Neural cell (in vitro differentiated cells): ENCODE results near the gene MRPL28. TPM values are rescaled to one million over a fixed set of nuclear protein-coding genes. Genes with fewer than 3 reads are reported as not detected.

Experiments used
- H2AFZ ChIP-seq: fragments of 200-600, 300-800 bp; sonication (generic), shearing (Covaris generic); 2 replicates; pipeline ENCODE4 v1.6.0; 2014; ENCODE audit warnings: low read depth, mild to moderate bottlenecking, antibody characterized with exemption, low read length, moderate library complexity
- H3F3A ChIP-seq: fragments of 200-600 bp; shearing (Covaris generic); 2 replicates; pipeline ENCODE4 v1.6.1; 2016; ENCODE audit warnings: mild to moderate bottlenecking, moderate library complexity, mixed read lengths, antibody characterized with exemption, low read length; ENCODE audit not compliant: insufficient read depth, poor library complexity, severe bottlenecking
- H3K27ac ChIP-seq: fragments of 200-600, 300-800 bp; sonication (generic), shearing (Covaris generic); 2 replicates; pipeline ENCODE4 v1.5.1; 2014; ENCODE audit warnings: mild to moderate bottlenecking, low read length, moderate library complexity
- H3K27me3 ChIP-seq: fragments of 300-800, 200-600 bp; sonication (generic), shearing (Covaris generic); 2 replicates; pipeline ENCODE4 v1.6.0; 2014; ENCODE audit warnings: mild to moderate bottlenecking, low read depth, low read length, moderate library complexity; ENCODE audit not compliant: insufficient read depth
- H3K36me3 ChIP-seq: fragments of 300-800, 200-600 bp; sonication (generic), shearing (Covaris generic); 2 replicates; pipeline ENCODE4 v1.5.1; 2014; ENCODE audit warnings: mild to moderate bottlenecking, antibody characterized with exemption, low read length, moderate library complexity; ENCODE audit not compliant: insufficient read depth
- H3K4me2 ChIP-seq: fragments of 300-800, 200-600 bp; sonication (generic), shearing (Covaris generic); 2 replicates; pipeline ENCODE4 v1.6.0; 2014; ENCODE audit warnings: mild to moderate bottlenecking, low read length
- H3K4me3 ChIP-seq: fragments of 300-800, 200-600 bp; sonication (generic), shearing (Covaris generic); 2 replicates; pipeline ENCODE4 v1.5.1; 2014; ENCODE audit warnings: mild to moderate bottlenecking, low read length, moderate library complexity
- H3K79me2 ChIP-seq: fragments of 200-600 bp; shearing (Covaris generic); replicated peaks from 2 replicates; pipeline ENCODE4 v1.6.0; 2014; ENCODE audit warnings: mild to moderate bottlenecking, low read length, moderate library complexity; ENCODE audit not compliant: insufficient read depth
- H3K9ac ChIP-seq: fragments of 300-800, 200-600 bp; sonication (generic), shearing (Covaris generic); 2 replicates; pipeline ENCODE4 v1.6.1; 2016; ENCODE audit warnings: mild to moderate bottlenecking, low read length, mixed read lengths
- H3K9me2 ChIP-seq: fragments of 200-600 bp; shearing (Covaris generic); 2 replicates; pipeline ENCODE4 v1.6.1; 2016; ENCODE audit warnings: mild to moderate bottlenecking, low read length, mixed read lengths; ENCODE audit not compliant: insufficient read depth
- H3K9me3 ChIP-seq: fragments of 200-600, 300-800 bp; sonication (generic), shearing (Covaris generic); 2 replicates; pipeline ENCODE4 v1.6.1; 2016; ENCODE audit warnings: mild to moderate bottlenecking, mixed run types, low read length, moderate library complexity, mixed read lengths
- H4K20me1 ChIP-seq: fragments of 200-600 bp; shearing (Covaris generic); 2 replicates; pipeline ENCODE4 v1.6.1; 2016; ENCODE audit warnings: mild to moderate bottlenecking, mixed run types; ENCODE audit not compliant: insufficient read depth
- CTCF ChIP-seq: fragments of 450-650 bp; IDR thresholded peaks from 2 replicates; pipeline ENCODE4 v1.5.1; 2014; ENCODE audit warnings: antibody characterized with exemption, mild to moderate bottlenecking, moderate library complexity; ENCODE audit not compliant: poor library complexity, severe bottlenecking
- EP300 ChIP-seq: fragments of 450-650 bp; conservative IDR thresholded peaks from 2 replicates; pipeline ENCODE4 v1.6.1; 2014; ENCODE audit warnings: antibody characterized with exemption, mild to moderate bottlenecking, moderate library complexity; ENCODE audit not compliant: poor library complexity, severe bottlenecking
- EZH2 ChIP-seq: fragments of 200-600, 300-800 bp; shearing (Covaris generic), sonication (generic); IDR thresholded peaks from 2 replicates; pipeline ENCODE4 v1.6.1; 2014; ENCODE audit warnings: antibody characterized with exemption, low read length, borderline replicate concordance, mild to moderate bottlenecking; ENCODE audit not compliant: insufficient read depth, poor library complexity, severe bottlenecking
- MXI1 ChIP-seq: fragments of 450-650 bp; conservative IDR thresholded peaks from 2 replicates; pipeline ENCODE4 v1.6.1; 2014; ENCODE audit warnings: antibody characterized with exemption, mild to moderate bottlenecking; ENCODE audit not compliant: poor library complexity, severe bottlenecking
- POLR2AphosphoS5 ChIP-seq: IDR thresholded peaks from 2 replicates; pipeline ENCODE4 v1.6.1; 2012
- RAD21 ChIP-seq: fragments of 450-650 bp; conservative IDR thresholded peaks from 2 replicates; pipeline ENCODE4 v1.6.1; 2014; ENCODE audit warnings: antibody characterized with exemption, mild to moderate bottlenecking, moderate library complexity
- REST ChIP-seq: IDR thresholded peaks from 2 replicates; pipeline ENCODE4 v1.6.1; 2012; ENCODE audit warnings: borderline replicate concordance
- SMC3 ChIP-seq: fragments of 450-650 bp; conservative IDR thresholded peaks from 2 replicates; pipeline ENCODE4 v1.6.1; 2014; ENCODE audit warnings: antibody characterized with exemption, mild to moderate bottlenecking, moderate library complexity; ENCODE audit not compliant: poor library complexity
- TAF1 ChIP-seq: IDR thresholded peaks from 2 replicates; pipeline ENCODE4 v1.6.1; 2012; ENCODE audit warnings: low read depth
- polyA plus RNA-seq: library from polyadenylated mRNA; depleted of rRNA; stranded (reverse); fragments of >200 nt; gene quantifications from 2 replicates; pipeline ENCODE4 v1.2.3, GENCODE V29; 2014

Gene MRPL28
- polyA plus RNA-seq, 1 donor from 2014 or later: 134 TPM

GRCh38 chr16:340370-341091 lies 29.8 kb downstream of the MRPL28 start:
- H4K20me1 ChIP-seq: no peaks in the 10 kb centered on the region
- H3K9me2 ChIP-seq: no peaks in the 10 kb centered on the region
- H3K27ac ChIP-seq: no peak overlapping the region
- H3K9me3 ChIP-seq: no peaks in the 10 kb centered on the region
- H3K4me2 ChIP-seq: no peak overlapping the region
- no peaks in the 10 kb centered on the region for H3K36me3 ChIP-seq
- no peaks in the 10 kb centered on the region for H3F3A ChIP-seq
- TF ChIP-seq TAF1: no peak
- no peak for TF ChIP-seq CTCF
- TF ChIP-seq EP300: no peak
- TF ChIP-seq MXI1: no peak
- TF ChIP-seq REST: no peak
- TF ChIP-seq SMC3: no peak
- no peak for TF ChIP-seq RAD21
- no peak for TF ChIP-seq EZH2
- TF ChIP-seq POLR2AphosphoS5: no peak
- no peaks in the 10 kb centered on the region for H3K27me3 ChIP-seq
- H3K4me3 ChIP-seq: no peak overlapping the region
- peaks cover 14% of the 10 kb centered on the region for H3K79me2 ChIP-seq
- H3K9ac ChIP-seq: no peak overlapping the region
- H2AFZ ChIP-seq: no peak overlapping the region

- Histone ChIP-seq H3K36me3 (no peaks in the 10 kb centered on the region), H3K9me3 (no peaks in the 10 kb centered on the region), H3K27me3 (no peaks in the 10 kb centered on the region), H3K27ac (no peak overlapping the region), H3K79me2 (peaks cover 21% of the 10 kb centered on the region), H3K9me2 (no peaks in the 10 kb centered on the region), H3K9ac (no peak overlapping the region), H3K4me2 (no peak overlapping the region), H4K20me1 (no peaks in the 10 kb centered on the region), H3K4me3 (no peak overlapping the region), H3F3A (no peaks in the 10 kb centered on the region), H2AFZ (no peak overlapping the region)
- TF ChIP-seq EP300 (no peak), TAF1 (no peak), MXI1 (no peak), REST (no peak), SMC3 (no peak), POLR2AphosphoS5 (no peak), RAD21 (no peak)
Observed at GRCh38 chr16:339680-340079, 30.7 kb downstream of the MRPL28 start.
